ENCODE data around the gene DEPDC5. TPM values are rescaled to one million over a fixed set of nuclear protein-coding genes. Genes with fewer than 3 reads are reported as not detected.

DEPDC5 gene
- total RNA-seq, 2 experiments from 2014 or later: 33.8 to 39.3 TPM

- DNase-seq: peak; percentile 24
- H3K4me1 Mint-ChIP-seq: peaks cover 13% of the 10 kb centered on the region
- H3K27ac Mint-ChIP-seq: no peak overlapping the region
- no peaks in the 10 kb centered on the region for H3K9me3 Mint-ChIP-seq
- H3K36me3 Mint-ChIP-seq: peaks cover 54% of the 10 kb centered on the region
- H3K27me3 Mint-ChIP-seq: no peaks in the 10 kb centered on the region
- H3K4me3 Mint-ChIP-seq: no peak overlapping the region
Observed at GRCh38 chr22:31818481-31819392, 64.9 kb downstream of the DEPDC5 start.

- Mint-ChIP-seq H3K9me3 (no peaks in the 10 kb centered on the region), H3K4me1 (peaks cover 13% of the 10 kb centered on the region), H3K4me3 (no peak overlapping the region), H3K27me3 (no peaks in the 10 kb centered on the region), H3K36me3 (peaks cover 54% of the 10 kb centered on the region), H3K27ac (no peak overlapping the region)
- no peak for DNase-seq
Observed at GRCh38 chr22:31820655-31821054, 66.8 kb downstream of the DEPDC5 start.

- Mint-ChIP-seq H3K4me1 (peaks cover 13% of the 10 kb centered on the region), H3K9me3 (no peaks in the 10 kb centered on the region), H3K36me3 (peaks cover 52% of the 10 kb centered on the region)
Observed at GRCh38 chr22:31821572-31821971, 67.8 kb downstream of the DEPDC5 start.

GRCh38 chr22:31822523-31822922 is 68.7 kb downstream of the DEPDC5 start:
- Mint-ChIP-seq H3K27me3 (no peaks in the 10 kb centered on the region), H3K27ac (no peak overlapping the region), H3K36me3 (peaks cover 44% of the 10 kb centered on the region), H3K4me3 (no peak overlapping the region), H3K4me1 (peaks cover 13% of the 10 kb centered on the region), H3K9me3 (no peaks in the 10 kb centered on the region)
- DNase-seq: no peak

More at GRCh38 chr22:31821572-31821971, 67.8 kb downstream of the DEPDC5 start:
- H3K4me3 Mint-ChIP-seq: no peak overlapping the region
- no peak for DNase-seq
- H3K27me3 Mint-ChIP-seq: no peaks in the 10 kb centered on the region
- H3K27ac Mint-ChIP-seq: no peak overlapping the region

GRCh38 chr22:31825513-31825912 is 71.7 kb downstream of the DEPDC5 start:
- Mint-ChIP-seq H3K36me3 (peaks cover 38% of the 10 kb centered on the region), H3K27ac (no peak overlapping the region), H3K27me3 (no peaks in the 10 kb centered on the region), H3K9me3 (no peaks in the 10 kb centered on the region), H3K4me3 (no peak overlapping the region), H3K4me1 (peaks cover 18% of the 10 kb centered on the region)
- no peak for DNase-seq

- Mint-ChIP-seq H3K9me3 (no peaks in the 10 kb centered on the region), H3K4me1 (peaks cover 22% of the 10 kb centered on the region), H3K4me3 (no peak overlapping the region), H3K36me3 (peaks cover 33% of the 10 kb centered on the region), H3K27me3 (no peaks in the 10 kb centered on the region), H3K27ac (no peak overlapping the region)
- DNase-seq: no peak
Observed at GRCh38 chr22:31826443-31826842, 72.6 kb downstream of the DEPDC5 start.

- no peak overlapping the region for H3K4me3 Mint-ChIP-seq
- H3K9me3 Mint-ChIP-seq: no peaks in the 10 kb centered on the region
- H3K27ac Mint-ChIP-seq: no peak overlapping the region
- H3K27me3 Mint-ChIP-seq: no peaks in the 10 kb centered on the region
- H3K4me1 Mint-ChIP-seq: peaks cover 22% of the 10 kb centered on the region
- no peak for DNase-seq
- H3K36me3 Mint-ChIP-seq: peaks cover 33% of the 10 kb centered on the region
Observed at GRCh38 chr22:31828739-31829138, 74.9 kb downstream of the DEPDC5 start.

GRCh38 chr22:31829505-31829904 is 75.7 kb downstream of the DEPDC5 start:
- DNase-seq: peak; percentile 58
- H3K36me3 Mint-ChIP-seq: peaks cover 35% of the 10 kb centered on the region
- H3K4me1 Mint-ChIP-seq: peaks cover 22% of the 10 kb centered on the region
- H3K9me3 Mint-ChIP-seq: no peaks in the 10 kb centered on the region
- H3K4me3 Mint-ChIP-seq: no peak overlapping the region
- no peaks in the 10 kb centered on the region for H3K27me3 Mint-ChIP-seq
- H3K27ac Mint-ChIP-seq: peak overlapping the region; percentile 78

- no peaks in the 10 kb centered on the region for H3K27me3 Mint-ChIP-seq
- no peaks in the 10 kb centered on the region for H3K9me3 Mint-ChIP-seq
- no peak for DNase-seq
- peaks cover 22% of the 10 kb centered on the region for H3K4me1 Mint-ChIP-seq
- H3K4me3 Mint-ChIP-seq: no peak overlapping the region
- peaks cover 32% of the 10 kb centered on the region for H3K36me3 Mint-ChIP-seq
- H3K27ac Mint-ChIP-seq: no peak overlapping the region
Observed at GRCh38 chr22:31830721-31831070, 76.9 kb downstream of the DEPDC5 start.

- no peak overlapping the region for H3K4me3 Mint-ChIP-seq
- DNase-seq: no peak
- peaks cover 18% of the 10 kb centered on the region for H3K4me1 Mint-ChIP-seq
- H3K27ac Mint-ChIP-seq: no peak overlapping the region
- no peaks in the 10 kb centered on the region for H3K9me3 Mint-ChIP-seq
- H3K36me3 Mint-ChIP-seq: peaks cover 25% of the 10 kb centered on the region
- no peaks in the 10 kb centered on the region for H3K27me3 Mint-ChIP-seq
Observed at GRCh38 chr22:31833930-31834329, 80.1 kb downstream of the DEPDC5 start.

GRCh38 chr22:31836010-31836409 is 82.2 kb downstream of the DEPDC5 start:
- Mint-ChIP-seq H3K27me3 (no peaks in the 10 kb centered on the region), H3K4me1 (peaks cover 3% of the 10 kb centered on the region), H3K4me3 (no peak overlapping the region), H3K36me3 (peaks cover 20% of the 10 kb centered on the region), H3K9me3 (no peaks in the 10 kb centered on the region), H3K27ac (no peak overlapping the region)
- DNase-seq: no peak

- H3K4me3 Mint-ChIP-seq: no peak overlapping the region
- no peak overlapping the region for H3K27ac Mint-ChIP-seq
- H3K36me3 Mint-ChIP-seq: peaks cover 13% of the 10 kb centered on the region
- peaks cover 10% of the 10 kb centered on the region for H3K4me1 Mint-ChIP-seq
- no peaks in the 10 kb centered on the region for H3K9me3 Mint-ChIP-seq
- DNase-seq: no peak
- no peaks in the 10 kb centered on the region for H3K27me3 Mint-ChIP-seq
Observed at GRCh38 chr22:31838917-31839316, 85.1 kb downstream of the DEPDC5 start.

GRCh38 chr22:31839986-31840385 is 86.2 kb downstream of the DEPDC5 start:
- H3K27me3 Mint-ChIP-seq: no peaks in the 10 kb centered on the region

GRCh38 chr22:31840585-31840984 is 86.8 kb downstream of the DEPDC5 start:
- H3K27me3 Mint-ChIP-seq: no peaks in the 10 kb centered on the region
- no peak overlapping the region for H3K4me3 Mint-ChIP-seq
- H3K9me3 Mint-ChIP-seq: no peaks in the 10 kb centered on the region
- H3K36me3 Mint-ChIP-seq: peaks cover 11% of the 10 kb centered on the region
- no peak overlapping the region for H3K27ac Mint-ChIP-seq
- DNase-seq: no peak
- peaks cover 10% of the 10 kb centered on the region for H3K4me1 Mint-ChIP-seq

More at GRCh38 chr22:31839986-31840385, 86.2 kb downstream of the DEPDC5 start:
- Mint-ChIP-seq H3K9me3 (no peaks in the 10 kb centered on the region), H3K36me3 (peaks cover 11% of the 10 kb centered on the region), H3K4me1 (peaks cover 10% of the 10 kb centered on the region), H3K27ac (no peak overlapping the region), H3K4me3 (no peak overlapping the region)
- no peak for DNase-seq

- Mint-ChIP-seq H3K4me3 (no peak overlapping the region), H3K36me3 (peaks cover 13% of the 10 kb centered on the region), H3K9me3 (no peaks in the 10 kb centered on the region), H3K4me1 (peaks cover 12% of the 10 kb centered on the region), H3K27ac (no peak overlapping the region), H3K27me3 (no peaks in the 10 kb centered on the region)
- DNase-seq: no peak
Observed at GRCh38 chr22:31841078-31841827, 87.4 kb downstream of the DEPDC5 start.

Data from activated naive CD8-positive, alpha-beta T cell treated with anti-CD3 and anti-CD28 coated beads for 36 hours (primary cell).